IMR-90 (cell line): ENCODE measurements around the gene TDRD7.

ENCODE experiments used
- BHLHE40 ChIP-seq: fragments of 150-350 bp; IDR thresholded peaks from 2 replicates; pipeline ENCODE4 v1.6.1; 2016; ENCODE audit warnings: mild to moderate bottlenecking, low read depth, low read length
- CEBPB ChIP-seq: IDR thresholded peaks from 2 replicates; pipeline ENCODE4 v1.6.1; 2012; ENCODE audit warnings: low read depth, low read length, improper control_type of control experiment
- CTCF ChIP-seq: conservative IDR thresholded peaks from 2 replicates; pipeline ENCODE4 v1.5.1; 2012; ENCODE audit warnings: mild to moderate bottlenecking, low read depth, low read length, improper control_type of control experiment
- ELK1 ChIP-seq: fragments of 150-350 bp; IDR thresholded peaks from 2 replicates; pipeline ENCODE4 v1.6.1; 2016; ENCODE audit warnings: low read depth, mild to moderate bottlenecking, low read length, moderate library complexity, borderline replicate concordance
- FOS ChIP-seq: fragments of 150-350 bp; IDR thresholded peaks from 2 replicates; pipeline ENCODE4 v1.6.1; 2016; ENCODE audit warnings: low read depth, low read length
- MAFK ChIP-seq: IDR thresholded peaks from 2 replicates; pipeline ENCODE4 v1.6.1; 2012; ENCODE audit warnings: low read depth, low read length, improper control_type of control experiment
- MXI1 ChIP-seq: IDR thresholded peaks from 2 replicates; pipeline ENCODE4 v1.6.1; 2012; ENCODE audit warnings: low read depth, mild to moderate bottlenecking, low read length, moderate library complexity, borderline replicate concordance
- NFE2L2 ChIP-seq: fragments of 150-350 bp; IDR thresholded peaks from 2 replicates; pipeline ENCODE4 v1.6.1; 2016; ENCODE audit warnings: low read depth, mild to moderate bottlenecking, low read length
- POLR2A ChIP-seq: IDR thresholded peaks from 2 replicates; pipeline ENCODE4 v1.6.1; 2012; ENCODE audit warnings: mild to moderate bottlenecking, low read depth, low read length
- RCOR1 ChIP-seq: IDR thresholded peaks from 2 replicates; pipeline ENCODE4 v1.6.1; 2012; ENCODE audit warnings: mild to moderate bottlenecking, low read length, improper control_type of control experiment; ENCODE audit not compliant: insufficient replicate concordance
- RFX5 ChIP-seq: IDR thresholded peaks from 2 replicates; pipeline ENCODE4 v1.8.0; 2012; ENCODE audit warnings: low read depth, mild to moderate bottlenecking, low read length, moderate library complexity
- SMC3 ChIP-seq: fragments of 150-350 bp; IDR thresholded peaks from 2 replicates; pipeline ENCODE4 v1.6.1; 2016; ENCODE audit warnings: low read depth, mild to moderate bottlenecking, antibody characterized with exemption, low read length, moderate library complexity

- TF ChIP-seq CTCF = no peak
- TF ChIP-seq POLR2A = no peak
- no peak for TF ChIP-seq ELK1
- no peak for TF ChIP-seq FOS
- TF ChIP-seq MAFK = no peak
- no peak for TF ChIP-seq NFE2L2
- TF ChIP-seq MXI1 = no peak
- no peak for TF ChIP-seq RCOR1
- TF ChIP-seq SMC3 = no peak
- TF ChIP-seq RFX5 = no peak
- no peak for TF ChIP-seq CEBPB
- TF ChIP-seq BHLHE40 = no peak
These were observed 45.4 kb upstream of the TDRD7 start for GRCh38 chr9:97366476-97366875.
